GM19043 (cell line): ENCODE measurements around the gene PCDHB12.
"Not testable (repeated sequence)": the region's sequence is repeated elsewhere in the genome, so short reads cannot be mapped to it uniquely, and the experiment has no call there.

Experiments used
- ATAC-seq: cut with Tn5 transposase; IDR thresholded peaks from one replicate; pipeline ENCODE4 v1.9.1; 2021; ENCODE audit warnings: low read depth; ENCODE audit not compliant: unreplicated experiment

Gene PCDHB12

DNA sequence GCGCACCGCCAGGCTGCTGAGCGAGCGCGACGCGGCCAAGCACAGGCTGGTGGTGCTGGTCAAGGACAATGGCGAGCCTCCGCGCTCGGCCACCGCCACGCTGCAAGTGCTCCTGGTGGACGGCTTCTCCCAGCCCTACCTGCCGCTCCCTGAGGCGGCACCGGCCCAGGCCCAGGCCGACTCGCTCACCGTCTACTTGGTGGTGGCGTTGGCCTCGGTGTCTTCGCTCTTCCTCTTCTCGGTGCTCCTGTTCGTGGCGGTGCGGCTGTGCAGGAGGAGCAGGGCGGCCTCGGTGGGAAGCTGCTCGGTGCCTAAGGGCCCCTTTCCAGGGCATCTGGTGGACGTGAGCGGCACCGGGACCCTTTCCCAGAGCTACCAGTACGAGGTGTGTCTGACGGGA is 6.9 kb upstream of the PCDHB12 start:
- not testable (repeated sequence) for ATAC-seq

DNA sequence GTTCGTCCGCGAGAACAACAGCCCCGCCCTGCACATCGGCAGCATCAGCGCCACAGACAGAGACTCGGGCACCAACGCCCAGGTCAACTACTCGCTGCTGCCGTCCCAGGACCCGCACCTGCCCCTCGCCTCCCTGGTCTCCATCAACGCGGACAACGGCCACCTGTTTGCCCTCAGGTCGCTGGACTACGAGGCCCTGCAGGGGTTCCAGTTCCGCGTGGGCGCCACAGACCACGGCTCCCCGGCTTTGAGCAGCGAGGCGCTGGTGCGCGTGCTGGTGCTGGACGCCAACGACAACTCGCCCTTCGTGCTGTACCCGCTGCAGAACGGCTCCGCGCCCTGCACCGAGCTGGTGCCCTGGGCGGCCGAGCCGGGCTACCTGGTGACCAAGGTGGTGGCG is 1.8 kb downstream of the PCDHB12 start:
- not testable (repeated sequence) for ATAC-seq

DNA sequence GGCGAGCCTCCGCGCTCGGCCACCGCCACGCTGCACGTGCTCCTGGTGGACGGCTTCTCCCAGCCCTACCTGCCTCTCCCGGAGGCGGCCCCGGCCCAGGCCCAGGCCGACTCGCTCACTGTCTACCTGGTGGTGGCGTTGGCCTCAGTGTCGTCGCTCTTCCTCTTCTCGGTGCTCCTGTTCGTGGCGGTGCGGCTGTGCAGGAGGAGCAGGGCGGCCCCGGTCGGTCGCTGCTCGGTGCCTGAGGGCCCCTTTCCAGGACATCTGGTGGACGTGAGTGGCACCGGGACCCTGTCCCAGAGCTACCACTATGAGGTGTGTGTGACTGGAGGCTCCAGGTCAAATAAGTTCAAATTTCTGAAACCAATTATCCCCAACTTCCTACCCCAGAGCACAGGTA is 2.3 kb downstream of the PCDHB12 start:
- ATAC-seq = not testable (repeated sequence)

DNA sequence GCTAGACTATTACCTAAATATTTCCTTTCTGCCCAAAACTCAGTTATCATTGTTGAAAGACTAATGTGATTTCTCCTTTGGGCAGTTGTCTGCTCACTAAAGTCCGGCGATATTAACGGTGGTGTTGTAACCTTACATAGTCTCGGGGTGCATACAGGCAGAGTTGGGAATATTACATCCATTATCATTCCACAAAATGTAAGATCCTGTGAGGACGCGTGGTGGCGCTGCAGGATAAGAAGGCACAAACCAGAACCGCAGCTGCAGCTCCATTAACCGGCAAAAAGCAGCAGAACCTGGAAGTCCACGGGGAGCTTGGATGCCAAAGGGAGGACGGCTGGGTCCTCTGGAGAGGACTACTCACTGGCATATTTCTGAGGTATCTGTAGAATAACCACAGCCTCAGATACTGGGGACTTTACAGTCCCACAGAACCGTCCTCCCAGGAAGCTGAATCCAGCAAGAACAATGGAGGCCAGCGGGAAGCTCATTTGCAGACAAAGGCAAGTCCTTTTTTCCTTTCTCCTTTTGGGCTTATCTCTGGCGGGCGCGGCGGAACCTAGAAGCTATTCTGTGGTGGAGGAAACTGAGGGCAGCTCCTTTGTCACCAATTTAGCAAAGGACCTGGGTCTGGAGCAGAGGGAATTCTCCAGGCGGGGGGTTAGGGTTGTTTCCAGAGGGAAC is 5.3 kb downstream of the PCDHB12 start, which contains the start of gene PCDHB13:
Gene PCDHB13 (plus strand): TSS at position 264 of the 684 bp plus-strand sequence. CDS start 205 bp downstream, at position 469.
- ATAC-seq = not testable (repeated sequence)

DNA sequence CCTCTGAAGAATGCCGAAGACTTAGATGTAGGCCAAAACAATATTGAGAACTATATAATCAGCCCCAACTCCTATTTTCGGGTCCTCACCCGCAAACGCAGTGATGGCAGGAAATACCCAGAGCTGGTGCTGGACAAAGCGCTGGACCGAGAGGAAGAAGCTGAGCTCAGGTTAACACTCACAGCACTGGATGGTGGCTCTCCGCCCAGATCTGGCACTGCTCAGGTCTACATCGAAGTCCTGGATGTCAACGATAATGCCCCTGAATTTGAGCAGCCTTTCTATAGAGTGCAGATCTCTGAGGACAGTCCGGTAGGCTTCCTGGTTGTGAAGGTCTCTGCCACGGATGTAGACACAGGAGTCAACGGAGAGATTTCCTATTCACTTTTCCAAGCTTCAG is 6.1 kb downstream of the PCDHB12 start:
- not testable (repeated sequence) for ATAC-seq

DNA sequence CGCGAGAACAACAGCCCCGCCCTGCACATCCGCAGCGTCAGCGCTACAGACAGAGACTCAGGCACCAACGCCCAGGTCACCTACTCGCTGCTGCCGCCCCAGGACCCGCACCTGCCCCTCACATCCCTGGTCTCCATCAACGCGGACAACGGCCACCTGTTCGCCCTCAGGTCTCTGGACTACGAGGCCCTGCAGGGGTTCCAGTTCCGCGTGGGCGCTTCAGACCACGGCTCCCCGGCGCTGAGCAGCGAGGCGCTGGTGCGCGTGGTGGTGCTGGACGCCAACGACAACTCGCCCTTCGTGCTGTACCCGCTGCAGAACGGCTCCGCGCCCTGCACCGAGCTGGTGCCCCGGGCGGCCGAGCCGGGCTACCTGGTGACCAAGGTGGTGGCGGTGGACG is 7.0 kb downstream of the PCDHB12 start:
- not testable (repeated sequence) for ATAC-seq

DNA sequence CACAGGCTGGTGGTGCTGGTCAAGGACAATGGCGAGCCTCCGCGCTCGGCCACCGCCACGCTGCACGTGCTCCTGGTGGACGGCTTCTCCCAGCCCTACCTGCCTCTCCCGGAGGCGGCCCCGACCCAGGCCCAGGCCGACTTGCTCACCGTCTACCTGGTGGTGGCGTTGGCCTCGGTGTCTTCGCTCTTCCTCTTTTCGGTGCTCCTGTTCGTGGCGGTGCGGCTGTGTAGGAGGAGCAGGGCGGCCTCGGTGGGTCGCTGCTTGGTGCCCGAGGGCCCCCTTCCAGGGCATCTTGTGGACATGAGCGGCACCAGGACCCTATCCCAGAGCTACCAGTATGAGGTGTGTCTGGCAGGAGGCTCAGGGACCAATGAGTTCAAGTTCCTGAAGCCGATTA is 7.5 kb downstream of the PCDHB12 start:
- not testable (repeated sequence) for ATAC-seq

DNA sequence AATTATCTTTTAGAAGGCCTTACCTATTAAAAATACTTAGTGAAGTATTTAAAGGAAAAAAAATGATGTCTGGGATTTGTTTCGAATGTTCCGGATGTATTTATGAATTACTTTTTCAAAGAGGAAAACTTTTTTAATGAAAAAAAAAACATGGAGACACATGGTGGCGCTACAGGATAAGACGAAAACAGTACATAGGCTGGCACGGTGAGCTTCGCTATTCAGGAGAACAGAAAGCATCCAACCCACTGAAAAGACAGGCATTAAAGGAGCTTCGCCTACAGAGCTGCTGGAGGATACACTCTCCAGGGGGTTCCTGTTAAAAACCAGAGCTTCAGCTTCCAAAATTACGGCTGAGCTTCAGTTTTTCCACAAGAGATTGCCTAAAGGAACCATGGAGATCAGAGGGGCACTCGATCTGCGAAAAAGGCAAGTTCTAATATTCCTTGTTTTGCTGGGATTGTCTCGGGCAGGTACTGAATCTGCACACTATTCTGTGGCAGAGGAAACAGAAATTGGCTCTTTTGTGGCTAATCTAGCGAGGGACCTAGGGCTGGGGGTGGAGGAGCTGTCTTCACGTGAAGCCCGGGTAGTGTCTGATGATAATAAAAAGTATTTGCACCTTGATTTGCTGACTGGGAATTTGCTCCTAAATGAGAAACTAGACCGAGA is 14.7 kb downstream of the PCDHB12 start, which contains the start of gene PCDHB14:
Gene PCDHB14 (plus strand): TSS at position 232 of the 672 bp plus-strand sequence. CDS start 163 bp downstream, at position 395.
- ATAC-seq = no peak

DNA sequence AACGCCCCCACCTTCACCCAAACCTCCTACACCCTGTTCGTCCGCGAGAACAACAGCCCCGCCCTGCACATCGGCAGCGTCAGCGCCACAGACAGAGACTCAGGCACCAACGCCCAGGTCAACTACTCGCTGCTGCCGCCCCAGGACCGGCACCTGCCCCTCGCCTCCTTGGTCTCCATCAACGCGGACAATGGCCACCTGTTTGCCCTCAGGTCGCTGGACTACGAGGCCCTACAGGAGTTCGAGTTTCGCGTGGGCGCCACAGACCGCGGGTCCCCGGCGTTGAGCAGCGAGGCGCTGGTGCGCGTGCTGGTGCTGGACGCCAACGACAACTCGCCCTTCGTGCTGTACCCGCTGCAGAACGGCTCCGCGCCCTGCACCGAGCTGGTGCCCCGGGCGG is 16.3 kb downstream of the PCDHB12 start:
- not testable (repeated sequence) for ATAC-seq

DNA sequence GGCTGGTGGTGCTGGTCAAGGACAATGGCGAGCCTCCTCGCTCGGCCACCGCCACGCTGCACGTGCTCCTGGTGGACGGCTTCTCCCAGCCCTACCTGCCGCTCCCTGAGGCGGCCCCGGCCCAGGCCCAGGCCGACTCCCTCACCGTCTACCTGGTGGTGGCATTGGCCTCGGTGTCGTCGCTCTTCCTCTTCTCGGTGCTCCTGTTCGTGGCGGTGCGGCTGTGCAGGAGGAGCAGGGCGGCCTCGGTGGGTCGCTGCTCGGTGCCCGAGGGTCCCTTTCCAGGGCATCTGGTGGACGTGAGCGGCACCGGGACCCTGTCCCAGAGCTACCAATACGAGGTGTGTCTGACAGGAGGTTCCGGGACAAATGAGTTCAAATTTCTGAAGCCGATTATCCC is 16.9 kb downstream of the PCDHB12 start:
- not testable (repeated sequence) for ATAC-seq

DNA sequence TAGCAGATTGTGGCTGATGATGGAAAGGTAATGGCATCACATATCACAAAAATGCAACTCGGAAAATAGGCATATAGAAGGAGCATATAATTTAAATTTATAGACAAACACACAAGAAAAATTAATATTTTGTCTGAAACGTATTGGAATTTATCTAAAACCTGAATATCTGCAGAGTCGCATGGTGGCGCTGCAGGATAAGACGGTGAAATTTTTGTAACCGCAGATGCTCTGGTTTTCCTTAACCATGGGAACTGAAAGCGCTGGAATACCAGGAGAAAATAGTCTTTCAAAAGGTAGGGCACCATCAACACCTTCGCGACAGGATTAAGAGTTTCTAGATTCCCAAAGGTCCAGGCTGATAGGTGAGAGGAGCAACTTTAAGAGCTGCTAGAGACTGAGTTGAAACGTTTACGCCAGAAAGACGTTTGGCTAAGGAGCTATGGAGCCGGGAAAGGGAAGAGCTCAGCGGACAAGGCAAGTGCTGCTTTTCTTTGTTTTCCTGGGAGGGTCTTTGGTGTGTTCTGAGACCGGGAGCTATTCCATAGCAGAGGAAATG is 25.7 kb downstream of the PCDHB12 start:
- ATAC-seq = no peak

DNA sequence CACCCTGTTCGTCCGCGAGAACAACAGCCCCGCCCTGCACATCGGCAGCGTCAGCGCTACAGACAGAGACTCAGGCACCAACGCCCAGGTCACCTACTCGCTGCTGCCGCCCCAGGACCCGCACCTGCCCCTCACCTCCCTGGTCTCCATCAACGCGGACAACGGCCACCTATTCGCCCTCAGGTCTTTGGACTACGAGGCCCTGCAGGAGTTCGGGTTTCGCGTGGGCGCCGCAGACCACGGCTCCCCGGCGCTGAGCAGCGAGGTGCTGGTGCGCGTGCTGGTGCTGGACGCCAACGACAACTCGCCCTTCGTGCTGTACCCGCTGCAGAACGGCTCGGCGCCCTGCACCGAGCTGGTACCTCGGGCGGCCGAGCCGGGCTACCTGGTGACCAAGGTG is 27.4 kb downstream of the PCDHB12 start:
- ATAC-seq = not testable (repeated sequence)

DNA sequence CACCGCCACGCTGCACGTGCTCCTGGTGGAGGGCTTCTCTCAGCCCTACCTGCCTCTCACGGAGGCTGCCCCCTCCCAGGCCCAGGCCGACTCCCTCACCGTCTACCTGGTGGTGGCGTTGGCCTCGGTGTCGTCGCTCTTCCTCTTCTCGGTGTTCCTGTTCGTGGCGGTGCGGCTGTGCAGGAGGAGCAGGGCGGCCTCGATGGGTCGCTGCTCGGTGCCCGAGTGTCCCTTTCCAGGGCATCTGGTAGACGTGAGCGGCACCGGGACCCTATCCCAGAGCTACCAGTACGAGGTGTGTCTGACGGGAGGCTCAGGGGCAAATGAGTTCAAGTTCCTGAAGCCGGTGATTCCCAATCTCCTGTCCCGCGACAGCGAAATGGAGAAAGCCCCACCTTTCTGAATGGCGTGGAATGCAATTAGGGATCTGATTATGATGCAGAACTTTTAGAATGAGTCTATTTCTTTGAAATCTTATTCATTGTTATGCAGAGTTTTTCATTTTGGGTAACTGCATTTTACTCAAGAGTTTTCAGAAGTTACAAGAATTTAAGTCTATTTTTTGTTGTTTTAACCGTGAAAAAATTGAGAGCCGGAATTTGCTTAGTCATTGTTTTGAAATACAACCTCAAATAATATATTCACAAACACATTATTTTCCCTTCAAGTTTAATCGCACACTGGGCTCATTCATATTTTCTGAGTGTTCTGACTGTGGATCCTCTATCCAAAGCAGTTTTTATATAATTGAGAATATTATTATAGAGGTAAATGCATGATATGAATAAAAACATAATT is 28.2 kb downstream of the PCDHB12 start:
- no peak for ATAC-seq

DNA sequence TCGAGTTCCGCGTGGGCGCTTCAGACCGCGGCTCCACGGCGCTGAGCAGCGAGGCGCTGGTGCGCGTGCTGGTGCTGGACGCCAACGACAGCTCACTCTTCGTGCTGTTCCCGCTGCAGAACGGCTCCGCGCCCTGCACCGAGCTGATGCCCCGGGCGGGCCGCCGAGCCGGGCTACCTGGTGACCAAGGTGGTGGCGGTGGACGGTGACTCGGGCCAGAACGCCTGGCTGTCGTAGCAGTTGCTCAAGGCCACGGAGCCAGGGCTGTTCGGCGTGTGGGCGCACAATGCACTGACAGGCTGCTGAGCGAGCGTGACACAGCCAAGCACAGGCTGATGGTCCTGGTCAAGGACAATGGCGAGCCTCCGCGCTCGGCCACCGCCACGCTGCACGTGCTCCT is 33.0 kb downstream of the PCDHB12 start:
- no peak for ATAC-seq

DNA sequence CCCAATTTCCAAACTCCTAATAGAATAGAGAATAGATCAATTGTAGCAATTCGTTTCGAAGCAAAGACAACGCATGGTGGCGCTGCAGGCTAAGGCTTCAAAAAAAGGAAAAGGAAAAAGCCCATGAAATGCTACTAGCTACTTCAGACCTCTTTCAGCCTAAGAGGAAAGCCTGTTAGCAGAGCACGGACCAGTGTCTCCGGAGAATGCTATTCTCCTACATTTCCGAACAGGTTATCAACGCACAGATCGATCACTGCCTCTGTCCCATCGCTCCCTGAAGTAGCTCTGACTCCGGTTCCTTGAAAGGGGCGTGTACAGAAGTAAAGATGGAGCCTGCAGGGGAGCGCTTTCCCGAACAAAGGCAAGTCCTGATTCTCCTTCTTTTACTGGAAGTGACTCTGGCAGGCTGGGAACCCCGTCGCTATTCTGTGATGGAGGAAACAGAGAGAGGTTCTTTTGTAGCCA is 36.8 kb downstream of the PCDHB12 start, which contains the start of gene PCDHB15:
Gene PCDHB15 (plus strand): TSS at position 146 of the 468 bp plus-strand sequence. CDS start 184 bp downstream, at position 330.
- no peak for ATAC-seq

DNA sequence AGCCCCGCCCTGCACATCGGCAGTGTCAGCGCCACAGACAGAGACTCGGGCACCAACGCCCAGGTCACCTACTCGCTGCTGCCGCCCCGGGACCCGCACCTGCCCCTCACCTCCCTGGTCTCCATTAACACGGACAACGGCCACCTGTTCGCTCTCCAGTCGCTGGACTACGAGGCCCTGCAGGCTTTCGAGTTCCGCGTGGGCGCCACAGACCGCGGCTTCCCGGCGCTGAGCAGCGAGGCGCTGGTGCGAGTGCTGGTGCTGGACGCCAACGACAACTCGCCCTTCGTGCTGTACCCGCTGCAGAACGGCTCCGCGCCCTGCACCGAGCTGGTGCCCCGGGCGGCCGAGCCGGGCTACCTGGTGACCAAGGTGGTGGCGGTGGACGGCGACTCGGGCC is 38.5 kb downstream of the PCDHB12 start:
- not testable (repeated sequence) for ATAC-seq

DNA sequence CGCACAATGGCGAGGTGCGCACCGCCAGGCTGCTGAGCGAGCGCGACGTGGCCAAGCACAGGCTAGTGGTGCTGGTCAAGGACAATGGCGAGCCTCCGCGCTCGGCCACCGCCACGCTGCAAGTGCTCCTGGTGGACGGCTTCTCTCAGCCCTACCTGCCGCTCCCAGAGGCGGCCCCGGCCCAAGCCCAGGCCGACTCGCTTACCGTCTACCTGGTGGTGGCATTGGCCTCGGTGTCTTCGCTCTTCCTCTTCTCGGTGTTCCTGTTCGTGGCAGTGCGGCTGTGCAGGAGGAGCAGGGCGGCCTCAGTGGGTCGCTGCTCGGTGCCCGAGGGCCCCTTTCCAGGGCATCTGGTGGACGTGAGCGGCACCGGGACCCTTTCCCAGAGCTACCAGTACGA is 38.9 kb downstream of the PCDHB12 start:
- ATAC-seq = not testable (repeated sequence)

DNA sequence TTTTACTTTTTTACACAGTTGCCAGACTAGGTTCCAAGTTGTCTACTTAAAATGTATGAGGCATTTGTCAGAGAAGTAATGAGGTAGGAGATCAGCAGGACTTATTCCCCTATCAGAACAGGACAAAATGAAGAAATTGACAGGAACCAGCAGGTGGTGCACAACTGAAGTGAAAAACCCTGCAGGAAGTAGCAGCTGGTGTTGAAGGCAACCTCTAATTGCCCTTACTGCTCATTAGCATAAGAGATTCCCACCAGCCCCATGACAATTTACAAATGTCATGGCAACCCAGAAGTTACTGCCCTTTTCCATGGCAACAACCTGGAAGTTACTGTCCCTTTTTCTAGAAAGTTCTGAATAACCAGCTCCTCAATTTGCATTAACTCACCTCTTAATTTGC is 42.1 kb downstream of the PCDHB12 start:
- no peak for ATAC-seq

DNA sequence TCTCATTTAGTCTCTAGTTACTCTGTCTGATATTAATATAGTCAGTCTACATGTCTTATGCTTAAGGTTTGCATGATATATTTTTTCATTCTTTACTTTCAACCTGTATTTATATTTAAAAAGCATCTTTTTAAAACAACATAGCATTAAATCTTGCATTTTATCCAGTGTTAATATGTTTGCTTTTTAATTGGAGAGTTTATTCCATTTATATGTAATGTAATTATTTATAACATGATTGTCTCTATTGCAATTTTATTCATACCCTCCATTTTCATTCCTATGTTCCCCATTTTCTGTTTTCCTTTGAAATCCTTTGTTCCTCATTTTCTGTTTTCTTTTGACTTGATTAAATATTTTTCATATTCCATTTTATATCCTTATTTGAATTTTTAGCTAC is 49.9 kb downstream of the PCDHB12 start:
- no peak for ATAC-seq

DNA sequence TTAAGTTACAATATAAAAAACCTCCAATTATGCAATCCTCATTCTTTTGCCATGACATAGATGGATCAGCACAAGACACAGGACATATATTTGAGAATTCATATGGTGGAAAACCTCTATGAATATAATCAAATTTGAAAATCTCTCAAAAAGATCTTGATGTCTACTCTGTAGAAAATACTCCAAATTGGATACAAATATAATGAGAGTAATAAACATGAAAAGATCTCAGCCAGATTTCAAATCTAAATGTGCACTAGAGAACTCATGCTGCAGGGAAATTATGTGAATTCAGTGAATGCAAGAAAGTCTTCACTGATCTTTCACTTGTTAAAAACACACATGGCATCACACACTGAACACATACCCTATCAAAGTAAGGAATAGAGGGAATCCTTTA is 50.4 kb downstream of the PCDHB12 start:
- no peak for ATAC-seq
